T-helper 9 cell (primary cell): Measurements from ENCODE around the gene CD47.

ENCODE experiments used
- DNase-seq: peaks from one replicate; pipeline ENCODE4 v3.0.0-alpha.2; 2020
- total RNA-seq, 2 donors: gene quantifications; one replicate each; lab custom pipeline; 2026; lab: John Stamatoyannopoulos, UW

Gene CD47
- 224 to 307 reads per million in 2 donors for total RNA-seq

DNA sequence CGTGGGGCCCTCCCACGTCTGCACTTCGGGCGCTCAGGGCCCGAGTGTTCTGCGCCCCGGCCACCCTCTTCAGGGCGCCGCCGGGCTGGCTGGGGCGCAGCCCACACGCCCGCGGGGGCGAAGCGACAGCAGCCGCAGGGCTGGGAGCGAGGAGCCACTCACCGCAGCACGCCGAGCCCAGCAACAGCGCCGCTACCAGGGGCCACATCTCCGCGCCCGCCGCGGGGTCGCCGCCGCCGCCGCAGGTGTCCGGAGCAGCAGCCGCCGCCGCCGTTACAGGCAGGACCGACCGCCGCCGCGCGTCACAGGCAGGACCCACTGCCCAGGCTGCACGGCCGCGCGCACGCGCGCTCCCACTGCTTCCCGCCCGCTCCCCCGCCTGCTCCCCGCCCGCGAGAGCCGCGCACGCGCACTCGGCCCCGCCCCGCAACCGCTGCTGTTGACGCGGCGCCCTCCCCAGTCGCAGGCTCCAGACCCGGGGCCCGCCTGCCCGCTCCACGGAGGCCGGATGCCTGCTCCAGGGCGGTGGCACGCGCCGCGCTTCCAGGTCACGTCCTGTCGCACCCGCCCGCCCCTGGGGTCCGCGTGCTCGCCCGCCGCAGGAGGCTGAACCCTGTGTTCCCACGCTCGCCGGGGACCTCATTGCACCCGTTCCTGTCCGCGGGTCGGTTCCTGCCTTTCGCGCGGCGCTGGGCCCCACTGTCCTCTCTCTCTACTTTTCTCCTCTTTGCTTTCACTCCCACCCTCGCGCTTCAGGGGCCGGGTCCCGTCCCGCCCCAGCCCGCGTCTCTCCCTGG lies at the start of gene CD47:
Gene CD47 (minus strand): TSS at position 331 of the 797 bp plus-strand sequence. CDS start 123 bp downstream, at position 208.
- peak; percentile 96 for DNase-seq

GRCh38 chr3:108137460-108137814 lies 46.6 kb upstream of the CD47 start:
- no peak for DNase-seq

DNA sequence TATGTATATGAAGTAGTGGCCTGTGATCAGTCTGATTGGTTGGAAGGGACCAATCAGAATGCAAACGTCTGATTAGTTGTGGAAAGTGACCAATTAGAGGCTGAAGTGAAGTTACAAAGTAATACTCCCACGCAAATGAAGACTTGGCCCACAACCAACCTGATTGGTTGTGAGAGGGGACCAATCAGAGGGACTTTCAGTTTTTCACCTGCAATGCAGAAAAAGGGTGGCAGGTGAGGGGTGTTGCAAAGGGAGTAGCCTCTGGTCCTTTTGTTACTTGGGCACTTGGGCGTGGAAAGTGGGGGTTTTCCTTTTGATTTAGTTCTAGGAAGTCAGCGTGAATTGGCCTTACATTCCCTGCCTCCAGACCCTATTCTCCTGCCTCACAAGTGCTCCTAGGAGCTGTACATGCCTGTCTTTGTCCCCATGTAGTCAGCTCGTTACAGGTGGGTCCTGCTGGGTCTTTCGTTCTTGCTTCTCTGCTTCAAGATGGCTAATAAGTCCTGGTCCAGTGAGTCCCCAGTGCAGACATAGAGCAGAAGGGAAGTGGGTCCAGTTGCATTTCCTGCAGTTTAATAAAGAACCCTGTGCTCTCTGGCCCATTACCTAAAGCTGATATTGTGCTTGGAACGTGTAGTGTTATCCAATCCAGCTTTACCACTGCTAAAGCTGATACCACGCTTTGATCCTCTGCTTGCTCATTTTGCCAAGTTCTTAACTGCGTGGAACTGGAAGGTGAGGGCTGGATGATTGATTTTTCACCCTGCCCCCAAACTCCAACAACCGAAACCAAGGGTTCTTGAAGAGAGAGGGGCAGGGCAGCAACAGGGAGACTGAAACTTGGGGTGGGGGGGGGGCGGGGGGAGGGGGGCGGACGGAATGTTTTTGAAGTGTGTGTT lies 46.0 kb upstream of the CD47 start:
- DNase-seq, result no peak

DNA sequence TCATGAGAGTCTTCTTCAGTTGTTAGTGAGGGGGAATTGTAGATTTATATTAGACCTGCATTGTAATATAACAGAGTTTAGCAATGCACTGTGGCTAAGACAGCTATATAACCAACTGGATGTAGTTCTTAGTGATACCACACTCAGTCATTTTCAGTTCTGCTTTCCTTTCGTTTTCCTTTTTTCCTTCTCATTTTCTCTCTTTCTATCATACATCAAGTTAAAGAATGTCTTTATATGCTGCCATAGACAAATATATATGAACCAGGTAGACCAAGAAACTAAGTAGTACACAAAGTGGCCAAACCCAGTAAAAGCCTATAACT lies 43.7 kb upstream of the CD47 start:
- DNase-seq, result no peak

DNA sequence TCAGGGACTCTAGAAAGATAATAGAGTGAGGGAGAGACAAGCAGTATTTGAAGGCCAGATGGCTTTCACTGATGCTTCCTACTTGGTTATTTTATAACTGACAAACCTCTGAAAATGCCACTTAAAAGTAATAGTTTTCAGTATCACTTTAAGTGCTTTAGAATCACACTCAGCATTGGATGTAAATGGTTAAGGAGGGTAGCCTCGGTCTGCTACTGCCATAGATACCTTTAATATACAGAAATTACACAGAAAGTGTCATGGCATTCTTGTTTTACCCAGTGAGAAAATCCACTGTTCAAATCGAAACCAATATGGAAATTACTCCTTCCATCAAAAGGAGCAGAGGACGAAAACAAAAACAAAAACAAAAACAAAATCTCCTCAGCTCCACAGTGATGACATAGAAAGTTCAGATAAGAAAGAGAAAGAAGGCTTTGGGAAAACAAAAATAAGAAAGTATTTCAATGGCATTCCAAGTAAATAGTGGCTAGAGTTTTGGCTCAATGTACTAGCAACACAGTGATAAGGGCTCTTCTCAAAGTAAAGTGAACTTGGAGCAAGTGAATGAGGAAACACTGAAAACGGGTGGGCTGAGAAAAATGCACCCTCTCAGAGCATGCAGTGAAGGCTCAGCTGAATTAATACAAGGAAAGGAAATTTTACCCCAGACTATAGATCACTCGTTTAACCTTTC lies 43.2 kb upstream of the CD47 start:
- no peak for DNase-seq

GRCh38 chr3:108133048-108133369 lies 42.2 kb upstream of the CD47 start:
- DNase-seq, result no peak

- DNase-seq, result no peak
These were observed 40.8 kb upstream of the CD47 start for GRCh38 chr3:108131475-108132134.

DNA sequence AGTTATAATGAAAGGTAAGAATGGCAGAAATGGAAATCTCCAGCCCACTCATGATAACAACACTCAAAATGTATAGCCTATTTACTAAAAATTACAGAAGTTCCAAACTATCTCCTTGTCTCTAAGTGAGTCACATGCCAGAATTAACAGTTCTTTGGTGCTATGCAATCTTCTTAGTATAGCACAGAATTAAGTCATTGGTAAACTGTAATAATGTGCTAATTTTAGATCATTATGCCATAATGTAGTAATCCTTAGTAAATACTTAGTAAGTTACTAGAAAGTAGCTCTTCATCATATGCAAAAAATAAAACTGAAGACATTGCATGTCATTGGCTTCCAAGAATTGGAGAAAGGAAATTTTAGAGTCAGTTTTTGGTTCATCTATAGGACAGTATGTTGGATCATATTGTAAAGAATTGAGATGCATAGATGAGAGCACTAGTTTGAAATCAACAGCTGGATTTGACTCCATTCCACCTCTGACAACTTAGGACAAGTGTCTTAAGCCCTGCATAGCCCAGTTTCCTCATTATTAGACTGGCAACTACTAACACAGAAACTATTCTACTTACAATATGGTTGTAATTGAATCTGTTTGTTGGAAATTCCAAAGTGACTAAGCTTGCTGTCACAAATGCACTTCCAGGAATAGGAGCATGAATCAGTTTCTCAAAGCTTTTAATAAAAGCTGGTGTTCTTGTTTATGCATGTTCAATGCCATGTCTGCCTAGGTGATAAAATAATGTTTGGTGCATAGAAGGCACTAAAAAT lies 40.1 kb upstream of the CD47 start:
- DNase-seq, result no peak

- no peak for DNase-seq
These were observed 39.4 kb upstream of the CD47 start for GRCh38 chr3:108130236-108130635.

DNA sequence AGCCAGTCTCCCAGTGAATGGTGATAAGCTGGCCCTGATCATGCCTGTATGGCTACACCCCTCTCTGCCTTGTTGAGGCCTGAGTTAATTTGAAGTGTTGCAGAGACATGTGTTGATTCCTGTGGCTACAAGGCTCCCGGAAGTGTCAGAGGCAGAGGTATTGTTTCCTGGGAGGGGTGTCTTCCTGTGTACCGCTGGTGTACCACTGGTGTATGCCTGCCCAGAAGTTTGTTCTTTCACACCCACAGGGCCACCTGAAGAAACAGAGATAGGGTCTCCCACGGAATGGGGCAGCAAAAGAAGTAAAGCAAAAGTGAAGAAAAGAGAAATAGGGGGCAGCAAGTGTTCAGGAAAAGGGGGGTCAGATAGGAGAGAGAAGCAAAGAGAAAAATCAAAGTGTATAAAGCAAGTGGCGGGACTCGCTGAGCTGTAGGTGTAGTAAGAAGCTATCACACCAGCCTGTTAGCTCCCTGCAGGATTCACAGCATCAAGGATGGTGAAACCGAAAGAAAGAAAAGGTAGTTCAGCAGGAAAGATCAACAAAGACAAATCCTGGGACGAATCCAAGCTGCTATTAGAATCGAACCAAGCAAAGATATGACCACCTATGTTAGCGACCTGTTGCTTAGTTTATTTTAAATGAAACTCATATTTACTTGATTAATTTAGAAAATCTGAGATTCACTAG lies 36.6 kb upstream of the CD47 start:
- DNase-seq, result peak; percentile 38

DNA sequence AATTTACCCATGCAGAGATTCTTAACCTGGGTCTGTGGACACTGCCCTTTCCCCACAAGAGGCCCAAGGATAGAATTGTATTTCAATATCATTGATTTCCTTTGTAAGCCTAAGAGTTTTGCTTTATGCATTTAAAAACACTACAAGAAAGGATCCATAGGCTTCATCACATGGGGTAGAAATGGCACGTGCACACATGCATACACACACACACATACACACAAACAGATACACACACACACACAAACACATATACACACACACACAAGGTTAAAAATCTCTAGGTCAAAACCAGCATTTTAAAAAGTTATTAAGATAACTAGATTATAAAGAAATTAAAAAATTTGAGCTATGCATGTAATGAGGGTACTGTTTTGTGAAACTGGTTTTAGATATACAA lies 35.5 kb upstream of the CD47 start:
- DNase-seq, result no peak

DNA sequence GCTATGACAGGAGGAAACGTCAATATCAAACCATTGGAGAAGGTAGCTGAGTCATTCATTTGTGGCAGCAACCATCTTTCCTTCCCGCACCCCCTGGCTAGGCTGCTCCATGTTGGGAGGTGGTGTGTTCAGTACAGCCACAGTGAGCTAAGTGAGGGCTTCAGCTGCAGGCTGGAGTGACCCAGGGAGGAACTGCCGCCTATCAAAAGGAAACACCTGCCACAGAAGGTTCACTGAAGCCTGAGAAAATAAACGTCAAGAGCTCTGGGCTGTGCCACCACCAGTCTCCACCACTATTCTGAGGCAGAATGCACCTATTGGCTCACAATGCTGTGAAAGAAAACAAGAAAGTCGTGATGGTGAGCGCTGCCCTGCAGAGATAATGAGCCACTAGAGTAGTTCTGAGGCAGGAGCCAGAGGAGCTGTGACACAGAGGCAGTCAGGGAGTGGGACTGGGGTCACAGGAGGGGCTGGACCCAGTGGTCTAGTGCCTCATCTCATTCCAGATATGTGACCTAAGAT lies 34.8 kb upstream of the CD47 start:
- peak; percentile 47 for DNase-seq

- DNase-seq, result no peak
These were observed 34.3 kb upstream of the CD47 start for GRCh38 chr3:108125153-108125543.

GRCh38 chr3:108124337-108125152 lies 33.7 kb upstream of the CD47 start:
- DNase-seq, result peak; percentile 39

- DNase-seq, result no peak
These were observed 32.5 kb upstream of the CD47 start for GRCh38 chr3:108123326-108123725.

- DNase-seq, result no peak
These were observed 31.4 kb upstream of the CD47 start for GRCh38 chr3:108122276-108122675.

- no peak for DNase-seq
These were observed 28.7 kb upstream of the CD47 start for GRCh38 chr3:108119398-108120104.

GRCh38 chr3:108118038-108118768 lies 27.4 kb upstream of the CD47 start:
- no peak for DNase-seq

DNA sequence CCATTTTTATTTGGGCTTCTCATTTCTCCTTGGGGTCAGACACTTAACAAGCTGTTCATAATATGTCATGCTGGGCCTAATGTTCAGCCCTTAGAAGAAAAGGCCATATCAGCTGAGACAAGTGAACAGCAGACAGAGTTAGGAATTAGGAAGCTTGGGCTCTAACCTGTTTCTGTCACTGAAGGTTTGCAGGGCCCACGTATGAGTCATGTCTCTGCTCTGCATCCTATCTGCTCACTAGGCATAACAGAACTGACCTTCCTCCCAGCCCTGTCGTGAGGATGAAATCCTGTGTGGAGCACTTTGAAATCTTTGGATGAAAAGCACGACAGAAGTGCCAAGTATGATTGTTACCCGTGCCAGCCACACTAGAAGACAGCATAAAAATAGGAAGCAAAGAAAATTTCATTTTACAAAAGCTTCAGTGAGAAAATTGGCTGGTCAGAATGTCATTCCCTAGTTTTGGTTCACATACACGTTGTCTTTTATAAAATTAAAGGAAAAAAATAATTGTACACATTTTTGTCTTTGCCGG lies 26.5 kb upstream of the CD47 start:
- DNase-seq, result no peak
